WERI-Rb-1 (cell line): ENCODE measurements around the gene CDH2.

ENCODE experiments used
- DNase-seq: peaks from one replicate; pipeline ENCODE4 v3.0.0-alpha.2; 2020
- H3K27ac ChIP-seq: fragments of 250-450 bp; sonication (Bioruptor Pico); 2 replicates; pipeline ENCODE4 v1.5.1; 2020; ENCODE audit warnings: mild to moderate bottlenecking, moderate library complexity
- H3K27me3 ChIP-seq: fragments of 250-450 bp; sonication (Bioruptor Pico); 2 replicates; pipeline ENCODE4 v1.5.1; 2021; ENCODE audit warnings: mild to moderate bottlenecking, low read depth, moderate library complexity; ENCODE audit not compliant: insufficient read depth, severe bottlenecking
- H3K36me3 ChIP-seq: fragments of 250-450 bp; sonication (Bioruptor Pico); 2 replicates; pipeline ENCODE4 v1.5.1; 2020; ENCODE audit warnings: mild to moderate bottlenecking, moderate library complexity
- H3K4me3 ChIP-seq: 2 replicates; pipeline ENCODE4 v1.5.1; 2011; ENCODE audit warnings: low read depth, mild to moderate bottlenecking, control low read depth, low read length
- H3K9me3 ChIP-seq: fragments of 250-450 bp; sonication (Bioruptor Pico); 2 replicates; pipeline ENCODE4 v1.5.1; 2021; ENCODE audit warnings: mild to moderate bottlenecking, moderate library complexity; ENCODE audit not compliant: severe bottlenecking
- CTCF ChIP-seq: IDR thresholded peaks from 2 replicates; pipeline ENCODE4 v1.5.1; 2011; ENCODE audit warnings: low read depth, mild to moderate bottlenecking, control low read depth, inconsistent platforms, low read length

The CDH2 gene

GRCh38 chr18:28167835-28168349 lies 9.0 kb downstream of the CDH2 start:
- no peak for DNase-seq
- Histone ChIP-seq H3K27me3 (no peaks in the 10 kb centered on the region), H3K36me3 (peaks cover 5% of the 10 kb centered on the region), H3K4me3 (no peak overlapping the region), H3K9me3 (no peaks in the 10 kb centered on the region), H3K27ac (peak overlapping the region; percentile 72)
- no peak for TF ChIP-seq CTCF

- TF ChIP-seq CTCF: no peak
These were observed 12.0 kb downstream of the CDH2 start for GRCh38 chr18:28164771-28165483.

DNA sequence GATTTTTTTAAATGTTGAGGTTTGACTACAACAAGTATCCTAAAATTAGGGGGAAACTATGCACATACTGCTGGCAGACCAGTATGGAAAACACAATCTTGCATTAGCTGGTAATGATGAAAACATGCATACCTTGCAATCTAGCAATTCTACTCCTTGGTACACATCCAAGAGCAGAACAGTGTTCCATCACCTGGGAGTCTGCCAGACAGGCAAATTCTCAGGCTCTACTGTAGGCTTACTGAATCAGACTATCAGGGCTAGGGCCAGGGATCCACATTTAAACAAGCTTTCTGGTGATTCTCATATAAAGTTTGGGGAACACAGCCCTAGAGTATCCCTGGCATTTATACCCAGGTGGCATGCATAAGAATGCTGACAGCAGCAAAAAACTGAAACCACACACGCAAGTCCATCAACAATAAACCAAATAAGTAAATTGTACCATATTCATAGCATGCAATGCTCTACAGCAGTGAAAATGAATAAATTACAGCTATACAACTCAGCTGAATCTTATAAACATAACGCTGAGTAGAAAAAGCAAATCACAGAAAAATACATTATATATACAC lies 13.6 kb downstream of the CDH2 start:
- no peaks in the 10 kb centered on the region for H3K27me3 ChIP-seq
- H3K27ac ChIP-seq: no peak overlapping the region
- DNase-seq: no peak
- no peak overlapping the region for H3K4me3 ChIP-seq
- no peak for TF ChIP-seq CTCF
- no peaks in the 10 kb centered on the region for H3K9me3 ChIP-seq
- peaks cover 6% of the 10 kb centered on the region for H3K36me3 ChIP-seq

More at GRCh38 chr18:28164771-28165483, 12.0 kb downstream of the CDH2 start:
- no peaks in the 10 kb centered on the region for H3K9me3 ChIP-seq
- peaks cover 2% of the 10 kb centered on the region for H3K36me3 ChIP-seq
- no peaks in the 10 kb centered on the region for H3K27me3 ChIP-seq
- H3K27ac ChIP-seq: no peak overlapping the region
- DNase-seq: no peak
- H3K4me3 ChIP-seq: no peak overlapping the region

- peak; percentile 37 for DNase-seq
- no peaks in the 10 kb centered on the region for H3K9me3 ChIP-seq
- no peaks in the 10 kb centered on the region for H3K27me3 ChIP-seq
- peak overlapping the region; percentile 12 for H3K27ac ChIP-seq
- peaks cover 6% of the 10 kb centered on the region for H3K36me3 ChIP-seq
- no peak for TF ChIP-seq CTCF
- H3K4me3 ChIP-seq: no peak overlapping the region
These were observed 15.0 kb downstream of the CDH2 start for GRCh38 chr18:28161608-28162599.

GRCh38 chr18:28159055-28159454 lies 17.9 kb downstream of the CDH2 start:
- Histone ChIP-seq H3K36me3 (peaks cover 11% of the 10 kb centered on the region), H3K27me3 (no peaks in the 10 kb centered on the region), H3K4me3 (no peak overlapping the region), H3K9me3 (no peaks in the 10 kb centered on the region), H3K27ac (peak overlapping the region; percentile 58)
- TF ChIP-seq CTCF: no peak
- DNase-seq: peak; percentile 59
